ENCODE measurements around the gene ATP1A3.
A peak's percentile ranks its signal among the peaks of the same experiment; 100 is the strongest.
"Not testable (repeated sequence)": the region's sequence is repeated elsewhere in the genome, so short reads cannot be mapped to it uniquely, and the experiment has no call there.

The ATP1A3 gene

GRCh38 chr19:41944336-41944735, 49.7 kb downstream of the ATP1A3 start:
- DNase-seq, result no peak

GRCh38 chr19:41941410-41942202, 52.4 kb downstream of the ATP1A3 start:
- no peak for DNase-seq

GRCh38 chr19:41940731-41941409, 53.2 kb downstream of the ATP1A3 start:
- DNase-seq, result no peak

DNA sequence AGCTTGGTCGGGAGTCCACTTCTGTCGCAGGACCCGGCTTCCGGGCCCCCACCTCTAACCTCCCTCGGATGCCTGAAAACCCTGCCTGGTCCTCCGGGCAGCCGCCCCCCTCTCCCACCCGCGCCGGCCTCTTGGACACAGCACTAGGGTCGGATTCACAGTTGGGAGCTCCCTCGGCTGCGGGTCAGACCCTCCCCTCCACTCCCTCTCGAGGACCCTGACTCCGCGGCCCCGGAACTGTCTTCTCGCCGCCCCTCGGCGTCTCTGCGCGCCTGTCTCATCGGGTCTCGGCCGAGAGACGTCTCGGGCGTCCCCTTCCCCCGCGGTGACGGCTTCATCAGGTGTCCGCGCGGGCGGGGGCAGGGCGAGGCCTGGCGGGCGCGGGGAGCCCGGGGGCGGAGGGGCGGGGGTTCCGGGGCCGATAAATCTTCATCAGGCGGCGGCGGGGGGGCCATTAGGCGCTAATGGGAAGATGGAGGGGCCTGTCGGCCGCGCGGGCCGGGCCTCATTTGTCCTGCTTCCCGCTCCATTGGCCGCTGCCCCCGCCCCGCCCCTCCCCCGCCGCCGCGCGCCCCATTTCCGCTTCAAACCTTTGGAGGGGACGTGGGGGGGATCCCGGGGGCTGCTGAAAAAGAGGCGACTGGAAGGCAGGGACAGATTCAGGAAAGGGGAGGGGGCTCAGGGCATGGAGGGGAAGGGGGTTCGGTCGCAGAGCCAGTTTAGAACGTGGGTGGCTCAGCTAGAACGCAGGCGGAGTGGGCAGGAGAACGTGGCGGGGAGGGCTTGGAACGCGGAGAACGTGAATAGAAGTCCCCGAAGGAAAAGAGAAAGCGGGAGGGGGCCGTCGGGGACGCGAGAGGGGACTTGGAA, 53.9 kb downstream of the ATP1A3 start:
- DNase-seq, result no peak

DNA sequence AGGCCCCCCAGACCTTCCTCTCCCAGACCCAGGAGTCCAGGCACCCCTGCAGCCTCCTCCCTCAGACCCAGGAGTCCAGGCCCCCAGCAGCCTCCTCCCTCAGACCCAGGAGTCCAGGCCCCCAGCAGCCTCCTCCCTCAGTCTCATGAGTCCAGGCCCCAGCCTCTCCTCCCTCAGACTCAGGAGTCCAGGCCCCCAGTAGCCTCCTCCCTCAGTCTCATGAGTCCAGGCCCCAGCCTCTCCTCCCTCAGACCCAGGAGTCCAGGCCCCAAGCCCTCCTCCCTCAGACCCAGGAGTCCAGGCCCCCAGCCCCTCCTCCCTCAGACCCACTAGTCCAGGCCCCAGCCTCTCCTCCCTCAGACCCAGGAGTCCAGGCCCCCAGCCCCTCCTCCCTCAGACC, 54.8 kb downstream of the ATP1A3 start:
- DNase-seq, result not testable (repeated sequence)

- no peak for DNase-seq
Observed at GRCh38 chr19:41937525-41938468, 56.2 kb downstream of the ATP1A3 start.

- DNase-seq, result no peak
Observed at GRCh38 chr19:41936961-41937360, 57.1 kb downstream of the ATP1A3 start.

GRCh38 chr19:41936416-41936850, 57.6 kb downstream of the ATP1A3 start:
- DNase-seq, result peak; percentile 32

DNA sequence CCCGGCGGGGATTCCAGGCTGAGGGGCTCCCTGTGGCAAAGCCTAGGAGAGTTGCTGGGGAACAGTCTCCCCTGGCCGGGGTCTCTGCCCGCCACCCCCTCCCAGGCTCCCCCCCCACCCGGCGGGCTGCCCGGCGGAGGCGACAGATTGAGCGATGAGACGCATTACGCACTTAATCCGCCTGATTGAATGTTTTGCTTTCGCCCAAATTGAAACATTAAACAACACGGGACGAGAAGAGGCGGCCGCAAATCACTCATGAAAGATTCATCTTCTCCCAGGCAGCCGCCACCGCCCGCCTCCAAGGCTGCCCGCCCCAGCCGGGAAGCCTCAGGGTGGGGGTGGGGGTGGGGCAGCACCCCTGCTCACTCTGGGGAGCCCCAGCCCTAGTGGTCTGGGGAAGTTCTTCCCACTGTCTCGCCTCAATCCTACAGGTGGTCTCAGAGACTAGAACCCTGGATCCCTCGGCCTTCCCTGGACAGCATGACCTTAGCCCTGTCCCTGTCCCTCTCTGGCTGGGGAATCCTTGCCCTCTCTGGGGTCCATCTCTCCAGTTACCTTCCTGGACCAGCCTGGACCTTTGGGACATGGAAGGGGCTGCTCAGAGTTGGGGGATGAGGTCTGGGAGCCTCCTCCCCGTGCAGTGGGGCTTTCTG, 58.1 kb downstream of the ATP1A3 start:
- DNase-seq, result no peak

DNA sequence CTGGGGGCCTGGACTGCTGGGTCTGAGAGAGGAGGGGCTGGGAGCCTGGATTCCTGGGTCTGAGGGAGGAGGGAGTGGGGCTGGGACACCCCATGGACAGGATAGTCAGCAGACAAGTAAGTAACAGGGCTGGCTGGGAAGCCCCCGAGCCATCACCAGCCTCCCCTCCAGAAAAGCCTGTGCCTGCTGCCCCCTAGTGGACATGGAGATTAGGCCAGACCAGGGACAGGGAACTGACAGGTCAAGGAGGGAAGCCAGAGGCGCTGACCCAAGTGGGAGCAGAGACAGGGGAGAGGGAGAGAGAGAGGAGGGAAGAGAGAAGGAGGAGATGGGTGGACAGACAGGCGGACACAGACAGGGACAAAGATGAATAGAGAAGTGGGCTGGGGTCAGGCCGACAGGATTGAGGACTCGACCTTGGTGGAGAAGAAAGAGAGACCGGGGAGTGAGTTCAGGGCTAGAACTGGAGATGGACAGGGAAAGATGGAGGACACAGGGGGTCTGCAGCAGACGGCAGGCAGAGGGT, 59.1 kb downstream of the ATP1A3 start:
- peak; percentile 54 for DNase-seq

DNA sequence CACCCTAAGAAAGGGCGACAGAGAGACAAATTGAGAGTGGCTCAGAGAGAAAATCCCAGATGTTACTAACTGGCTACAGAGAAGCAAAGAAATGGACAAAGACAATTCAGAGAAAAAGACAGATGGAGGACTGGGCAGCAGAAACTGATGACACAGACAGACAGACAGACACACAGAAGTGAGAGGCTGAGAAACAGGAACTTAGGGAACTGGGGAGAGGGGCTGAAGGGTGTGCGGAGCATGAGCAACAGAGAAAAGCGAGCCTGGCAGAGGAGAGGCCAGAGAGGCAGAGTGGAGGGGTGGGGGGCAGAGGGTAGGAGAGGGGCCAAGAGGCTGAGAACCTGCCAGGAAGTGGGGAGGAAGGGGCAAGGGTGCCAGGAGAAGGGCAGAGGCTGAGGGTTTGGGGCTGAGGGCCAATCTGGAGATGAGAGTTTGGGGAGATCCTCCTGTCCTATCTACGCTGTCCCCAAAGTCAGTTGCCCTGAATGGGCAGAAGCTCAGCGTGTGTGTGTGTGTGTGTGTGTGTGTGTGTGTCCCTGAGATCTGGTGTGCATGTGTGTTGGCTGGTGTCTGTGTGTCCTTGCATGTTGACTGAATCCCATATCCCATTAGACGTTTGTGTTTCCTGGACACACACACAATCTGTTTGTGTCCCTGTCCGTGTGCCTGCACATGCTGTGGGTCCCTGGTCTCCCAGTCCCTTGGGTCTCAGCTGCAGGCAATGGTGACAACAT, 60.2 kb downstream of the ATP1A3 start:
- no peak for DNase-seq

GRCh38 chr19:41932720-41933332, 61.2 kb downstream of the ATP1A3 start:
- no peak for DNase-seq

- DNase-seq, result no peak
Observed at GRCh38 chr19:41932259-41932719, 61.7 kb downstream of the ATP1A3 start.

DNA sequence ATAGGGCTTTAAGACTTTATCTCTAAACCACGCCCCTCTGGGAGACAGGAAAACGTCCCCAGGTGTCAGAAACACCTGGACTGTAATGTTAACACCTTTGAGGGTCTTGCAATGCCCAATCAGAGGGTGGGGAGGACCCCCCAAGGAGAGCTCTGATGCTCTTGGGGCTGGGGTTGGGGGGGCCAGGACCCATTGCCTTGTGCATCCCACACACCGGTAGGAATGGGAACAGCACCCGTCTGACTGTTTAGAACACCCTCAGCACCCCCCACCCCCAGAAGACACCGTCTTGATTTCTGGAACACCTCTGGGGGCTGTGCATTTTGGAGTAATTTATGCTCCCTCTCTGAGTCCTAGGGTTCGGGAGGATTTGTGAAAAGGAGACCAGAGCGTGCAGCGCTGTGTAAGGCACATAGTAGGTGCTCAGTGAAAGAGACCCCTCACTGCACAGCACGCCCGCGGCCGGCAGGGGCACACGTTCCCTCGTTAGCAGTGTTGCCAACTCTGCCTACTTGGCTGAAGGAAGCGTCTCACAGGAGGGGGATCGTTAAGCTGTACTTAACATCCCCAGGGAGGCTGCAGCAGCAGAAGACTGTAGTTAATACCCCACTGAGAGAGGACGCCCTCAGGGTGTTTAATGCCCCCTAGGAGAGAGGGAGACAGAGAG, 63.0 kb downstream of the ATP1A3 start:
- DNase-seq, result no peak

DNA sequence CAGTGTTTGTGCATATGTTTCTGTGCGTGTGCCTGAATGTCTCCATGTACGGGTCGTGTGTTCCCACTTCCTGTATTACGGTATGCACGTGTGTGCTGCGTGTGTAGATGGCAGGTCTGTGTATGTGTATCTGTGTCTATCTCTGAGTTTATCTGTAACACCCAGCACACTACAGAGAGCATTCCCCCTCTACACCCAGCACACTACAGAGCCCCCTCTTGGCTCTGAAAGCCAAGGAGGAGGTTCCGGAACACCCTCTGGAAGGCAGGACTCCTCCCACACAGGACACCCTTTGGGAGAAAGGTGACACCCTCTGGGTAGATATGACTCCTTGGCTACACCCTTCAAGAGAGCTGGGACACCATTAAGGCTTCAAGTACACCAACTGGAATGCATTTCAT, 63.7 kb downstream of the ATP1A3 start:
- DNase-seq, result no peak

GRCh38 chr19:41929536-41930071, 64.4 kb downstream of the ATP1A3 start:
- DNase-seq, result no peak

DNA sequence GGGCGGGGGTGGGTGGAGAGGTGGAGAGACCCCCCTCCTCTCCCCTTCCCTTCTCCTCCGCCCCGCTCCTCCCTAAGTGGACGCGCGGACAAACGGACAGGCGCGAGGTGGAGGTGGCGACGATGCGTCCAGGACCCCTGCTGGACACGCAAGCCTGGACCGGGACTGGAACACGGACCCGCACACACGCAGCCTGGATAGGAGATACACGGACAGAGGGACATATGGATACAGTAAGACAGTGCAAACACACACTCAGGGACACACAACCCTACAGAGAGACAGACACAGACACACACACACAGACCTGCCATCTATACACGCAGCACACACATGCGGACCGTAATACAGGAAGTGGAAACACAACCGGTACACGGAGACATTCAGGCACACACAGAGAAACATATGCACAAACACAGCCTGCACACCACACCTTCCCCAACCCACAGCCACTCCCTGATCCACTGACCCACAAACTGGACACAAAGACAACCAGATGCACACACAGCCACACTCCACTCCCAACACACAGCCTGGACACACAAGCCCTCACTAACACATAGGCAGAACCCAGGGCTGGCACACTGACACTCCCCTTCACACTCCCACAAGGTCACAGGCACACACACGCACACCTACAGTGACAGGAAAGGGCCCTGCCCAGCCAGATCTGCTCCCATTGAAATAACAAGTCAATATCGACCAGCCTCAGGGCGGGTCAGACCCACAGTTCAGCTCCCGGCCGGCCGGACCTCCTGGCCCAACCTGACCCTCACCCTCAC, 65.1 kb downstream of the ATP1A3 start:
- DNase-seq, result no peak

GRCh38 chr19:41928221-41928683, 65.8 kb downstream of the ATP1A3 start, which contains the start of gene ERFL:
Gene ERFL (minus strand): TSS chr19:41928449. CDS start chr19:41912919, 15,530 bp downstream.
- no peak for DNase-seq
